ENCODE measurements around the gene NSG2.

The NSG2 gene

GRCh38 chr5:174155281-174155680 lies 109.8 kb downstream of the NSG2 start:
- no peak for DNase-seq

GRCh38 chr5:174155706-174156105 lies 110.2 kb downstream of the NSG2 start:
- no peak for DNase-seq

- DNase-seq = no peak
These were observed 111.5 kb downstream of the NSG2 start for GRCh38 chr5:174157048-174157447.
